Cardiac septum (tissue), 1 donor: ENCODE measurements around the gene NEDD4L. TPM values are rescaled to one million over a fixed set of nuclear protein-coding genes. Genes with fewer than 3 reads are reported as not detected.
"Not testable (repeated sequence)": the region's sequence is repeated elsewhere in the genome, so short reads cannot be mapped to it uniquely, and the experiment has no call there.

ENCODE experiments used
- DNase-seq: peaks from one replicate; pipeline ENCODE4 v3.0.0-alpha.2; 2020; ENCODE audit warnings: low spot score
- intact Hi-C: fragments of 100-400 bp; cut with DNase I; formaldehyde crosslinking; loops from one replicate; pipeline ENCODE4 v1.14.0; 2022
- total RNA-seq: library from RNA; stranded (reverse); fragmentation: NEBNext Ultra II Directional; extraction: Animal tissue kit (Norgen Biotek cat#: 25700); gene quantifications from one replicate; pipeline ENCODE4 v1.2.1, GENCODE V29; 2021
- donor health status: DM: no; HTN: no; CAD: no.

Gene NEDD4L
- total RNA-seq, 1 donor from 2014 or later, result 49.3 TPM

DNA sequence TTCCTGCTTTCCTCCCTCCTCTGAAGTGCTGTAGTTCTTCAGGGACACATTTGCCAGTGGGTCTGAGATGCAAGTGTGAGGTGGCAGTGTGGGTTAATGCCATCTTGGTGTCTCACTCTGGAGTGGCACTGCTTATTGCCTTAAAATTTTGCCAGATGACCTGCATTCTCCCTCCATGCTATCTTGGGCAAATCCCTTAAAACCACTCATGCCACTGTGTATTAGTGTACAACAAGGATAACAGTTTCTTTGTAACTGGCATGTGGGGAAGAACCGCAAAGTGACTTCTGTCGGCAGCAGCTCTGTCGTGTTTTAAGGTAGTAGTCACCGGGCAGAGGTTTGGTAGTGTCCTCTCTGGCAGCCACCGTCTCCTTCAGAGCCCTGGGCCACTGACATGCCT lies 124.2 kb downstream of the NEDD4L start:
- intact Hi-C loops, result no loop called here
- no peak for DNase-seq

DNA sequence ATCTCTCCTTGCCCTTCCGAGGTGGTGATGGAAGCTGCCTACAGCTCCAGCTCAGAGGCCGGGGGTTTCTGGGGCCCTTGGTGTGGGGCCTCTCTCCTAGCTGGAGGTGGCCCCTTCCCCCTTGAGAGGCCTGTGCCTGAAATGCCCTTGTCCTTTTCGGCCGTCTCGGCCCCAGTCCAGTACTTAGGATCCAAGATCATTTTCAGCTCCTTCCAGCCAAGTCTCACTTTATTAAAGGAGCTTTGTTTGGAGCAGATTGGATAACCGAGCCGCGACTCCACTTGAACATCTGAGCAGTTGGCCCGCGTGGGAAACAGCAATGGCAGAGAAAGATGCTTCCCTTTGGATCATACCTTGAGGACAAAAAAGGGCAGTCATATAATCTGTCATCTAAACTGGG lies 125.0 kb downstream of the NEDD4L start:
- no peak for DNase-seq
- intact Hi-C loops, result no loop called here

DNA sequence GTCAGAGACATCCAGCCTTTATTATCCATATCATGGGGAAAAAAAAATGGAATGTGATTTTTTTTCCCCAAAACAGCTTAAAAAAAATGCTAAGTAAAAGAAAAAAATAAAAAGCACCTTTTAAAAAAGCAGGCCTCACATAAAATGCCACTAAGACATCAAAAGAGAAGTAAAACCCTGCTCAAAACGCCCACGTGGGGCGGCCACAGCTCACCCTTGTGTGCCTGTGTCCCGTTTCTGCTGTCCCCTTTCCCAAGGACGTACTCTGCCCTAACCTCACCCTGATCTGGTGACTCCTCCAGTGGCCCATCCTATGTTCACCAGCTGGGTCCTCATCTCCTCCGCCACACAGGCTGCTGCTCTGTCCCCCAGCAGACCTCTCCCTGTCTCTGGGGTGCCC lies 125.4 kb downstream of the NEDD4L start:
- DNase-seq, result no peak
- intact Hi-C loops, result no loop called here

DNA sequence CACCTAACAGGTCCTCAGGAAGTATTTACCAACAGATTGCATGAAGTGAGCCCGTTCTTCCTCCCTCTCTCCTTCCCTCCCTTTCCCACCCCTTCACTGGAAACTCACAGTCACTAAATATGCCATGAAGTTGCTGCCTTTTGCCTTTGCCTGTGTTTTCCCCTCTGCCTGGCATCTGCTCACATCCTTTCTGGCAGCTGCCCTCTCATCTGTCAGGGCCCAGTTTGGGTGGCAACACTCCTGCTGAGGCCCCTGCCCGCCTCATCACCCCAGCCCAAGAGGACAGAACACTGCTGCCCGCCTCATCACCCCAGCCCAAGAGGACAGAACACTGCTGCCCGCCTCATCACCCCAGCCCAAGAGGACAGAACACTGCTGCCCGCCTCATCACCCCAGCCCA lies 126.0 kb downstream of the NEDD4L start:
- intact Hi-C loops, result not testable (repeated sequence)

DNA sequence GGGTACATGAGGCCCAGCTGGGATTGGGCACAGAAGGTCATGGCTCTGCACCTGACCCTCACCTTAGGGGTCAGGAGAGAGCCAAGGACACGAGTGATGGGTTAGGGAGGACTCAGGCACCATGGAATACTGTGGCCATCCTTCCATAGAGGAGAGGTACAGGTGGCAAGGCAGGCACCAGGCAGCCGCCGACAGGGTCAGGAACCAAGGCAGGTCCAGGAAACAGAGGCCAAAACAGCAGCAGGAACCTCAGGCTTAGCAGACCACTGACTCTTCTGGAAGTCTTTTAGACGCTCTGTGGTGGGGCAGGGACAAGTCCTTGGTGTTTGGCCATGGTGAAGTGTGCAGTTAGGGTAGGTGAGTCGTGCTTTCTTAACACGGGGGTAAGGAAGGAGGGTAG lies 128.0 kb downstream of the NEDD4L start:
- DNase-seq, result no peak
- intact Hi-C loops, result no loop called here

More for the DNA sequence above, 126.0 kb downstream of the NEDD4L start:
- not testable (repeated sequence) for DNase-seq

DNA sequence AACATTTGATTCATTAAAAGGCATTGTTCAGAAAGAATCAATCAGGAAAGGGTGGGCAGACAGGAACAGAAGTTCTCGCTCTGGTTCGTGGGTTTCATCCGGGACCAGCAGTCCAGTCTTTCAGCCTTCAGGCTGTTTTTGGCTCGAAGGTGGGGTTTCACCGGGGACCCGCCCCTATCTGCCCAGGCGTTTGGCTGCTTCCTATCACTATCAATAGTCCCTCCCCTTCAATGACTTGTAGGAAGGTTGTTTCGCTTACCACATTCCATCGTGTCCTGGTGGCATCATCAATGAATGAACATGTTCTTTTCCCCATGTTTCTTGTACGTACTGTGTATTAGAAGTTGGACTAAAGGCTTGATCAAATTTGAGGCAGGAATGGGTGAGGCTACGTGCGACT lies 130.3 kb downstream of the NEDD4L start:
- no peak for DNase-seq
- intact Hi-C loops, result no loop called here

DNA sequence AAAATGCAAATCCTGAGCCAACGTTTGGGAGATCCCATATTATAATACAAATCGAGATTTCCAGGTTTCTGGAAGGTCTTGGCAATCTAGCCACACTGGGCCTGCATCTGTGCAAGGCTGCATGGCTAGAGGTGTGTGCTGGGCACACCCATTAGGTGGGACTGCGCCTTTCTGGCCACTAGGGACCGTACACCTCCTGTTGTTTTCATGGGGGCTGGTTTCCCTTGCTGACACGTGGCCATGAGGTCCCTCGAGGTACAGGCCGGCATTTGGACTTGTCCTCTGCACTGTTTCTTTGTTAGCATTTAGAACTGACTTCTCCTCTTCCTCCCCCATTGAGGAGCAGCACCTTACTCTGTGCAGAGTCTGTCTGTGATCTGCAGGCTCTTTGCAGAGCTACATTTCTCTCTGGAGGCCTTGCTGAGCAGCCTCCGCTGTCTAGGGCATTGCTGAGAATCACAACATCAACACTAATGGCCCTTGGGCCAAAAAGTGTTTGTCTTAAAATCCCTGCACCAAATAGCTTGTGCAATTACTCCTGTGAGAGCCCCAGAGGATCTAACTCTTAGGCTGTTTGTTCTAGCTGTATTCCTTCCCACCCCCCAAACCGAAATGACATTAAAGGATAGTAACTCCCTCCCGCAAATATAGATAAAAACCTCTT lies 131.2 kb downstream of the NEDD4L start:
- no peak for DNase-seq
- intact Hi-C loops, result no loop called here

DNA sequence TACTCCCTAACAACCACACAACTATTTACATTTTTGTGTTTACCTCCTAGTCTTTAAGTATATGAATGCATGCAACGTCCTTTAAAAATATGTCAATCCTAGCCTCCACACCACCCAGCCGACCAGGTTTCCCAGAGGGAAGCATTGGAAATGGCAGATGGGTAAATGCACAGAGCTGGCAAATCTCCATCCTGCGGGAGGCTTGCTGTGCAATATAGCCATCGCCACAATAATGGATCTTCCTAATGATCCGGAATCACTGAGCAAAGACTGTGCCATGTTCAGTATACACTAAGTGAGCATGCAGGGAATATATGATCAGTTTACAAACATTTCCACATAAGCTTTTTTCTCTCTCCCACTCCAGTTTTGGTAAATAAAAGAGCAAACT lies 131.8 kb downstream of the NEDD4L start:
- no peak for DNase-seq
- intact Hi-C loops, result no loop called here

DNA sequence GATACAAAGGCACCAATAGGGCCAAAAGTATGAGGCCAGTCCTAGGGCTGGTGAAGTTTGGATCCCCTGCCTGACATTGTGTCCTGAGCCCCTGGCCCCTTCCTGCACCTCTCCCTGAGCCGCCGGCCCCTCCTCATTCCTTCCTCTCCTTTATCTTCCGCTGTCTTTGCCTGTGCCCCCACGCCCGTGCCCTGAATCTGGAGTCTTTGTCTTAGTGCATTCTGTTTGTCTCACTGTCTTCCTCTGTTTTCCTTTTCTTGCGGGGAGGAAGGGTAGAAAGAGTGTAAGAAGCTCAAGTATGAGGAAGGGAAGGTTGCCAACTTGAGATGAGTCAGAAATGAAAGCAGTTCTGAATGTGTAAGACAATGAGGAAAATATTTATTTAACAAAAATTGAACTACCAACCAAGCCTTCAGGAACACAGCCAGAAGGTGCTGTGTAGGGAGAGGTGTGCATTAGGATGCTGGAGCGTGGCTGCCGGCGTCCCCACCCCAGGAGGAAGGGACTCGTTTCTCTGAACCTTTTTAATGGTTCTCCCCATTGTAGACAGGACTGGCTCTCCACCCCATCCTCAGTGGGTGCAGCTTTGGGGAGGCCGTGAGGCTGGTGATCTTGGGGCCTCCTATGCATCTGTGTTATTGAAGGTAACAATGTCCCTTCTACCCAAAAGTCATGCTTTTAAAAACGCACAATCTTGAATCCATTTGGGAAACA lies 133.1 kb downstream of the NEDD4L start:
- intact Hi-C loops, result no loop called here

DNA sequence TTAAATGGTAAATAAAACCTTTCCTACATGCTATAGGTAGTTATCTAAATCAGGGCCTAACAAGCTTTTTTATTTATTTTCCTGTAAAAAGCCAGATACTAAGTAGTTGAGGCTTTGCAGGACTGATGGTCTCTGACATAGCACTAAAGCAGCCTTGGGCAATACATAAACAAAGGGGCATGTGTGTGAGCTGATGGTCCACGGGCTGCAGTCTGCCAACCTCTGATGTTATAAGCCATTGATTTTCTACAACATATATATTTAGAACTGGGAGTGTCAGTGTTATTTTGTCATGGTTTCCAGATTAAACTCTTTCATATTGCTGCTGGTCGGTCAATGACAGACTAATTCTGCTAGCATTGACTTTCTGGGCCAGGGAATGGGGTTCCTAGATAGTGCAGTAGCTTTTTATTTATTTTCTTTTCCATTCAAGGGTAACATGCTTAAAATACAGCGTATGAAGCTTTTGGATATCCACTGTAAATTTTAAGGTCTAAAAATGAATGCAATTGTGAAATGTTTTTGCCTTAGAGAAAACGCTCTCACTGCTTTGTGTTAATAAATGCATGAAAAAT lies 134.0 kb downstream of the NEDD4L start:
- no peak for DNase-seq
- intact Hi-C loops, result no loop called here

More for the DNA sequence above, 133.1 kb downstream of the NEDD4L start:
- no peak for DNase-seq

DNA sequence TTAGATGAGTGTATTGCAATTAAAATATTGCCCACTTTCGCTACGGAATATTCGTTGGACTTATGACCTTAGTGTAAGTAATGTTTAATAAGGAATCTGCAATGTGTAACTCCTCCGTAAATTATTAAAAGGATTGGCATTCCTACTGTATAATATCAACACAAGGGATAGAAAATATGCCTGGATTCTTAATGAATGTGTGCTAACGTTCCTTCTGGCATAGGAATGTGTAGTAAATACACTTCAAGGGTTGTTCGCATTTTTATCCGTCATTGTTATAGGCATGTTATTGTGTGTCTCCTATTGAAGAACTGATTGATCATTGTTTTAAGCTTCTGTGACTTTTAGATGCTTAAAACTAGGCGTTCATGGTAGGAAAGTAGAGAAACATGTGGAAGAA lies 134.5 kb downstream of the NEDD4L start:
- intact Hi-C loops, result no loop called here
- no peak for DNase-seq

DNA sequence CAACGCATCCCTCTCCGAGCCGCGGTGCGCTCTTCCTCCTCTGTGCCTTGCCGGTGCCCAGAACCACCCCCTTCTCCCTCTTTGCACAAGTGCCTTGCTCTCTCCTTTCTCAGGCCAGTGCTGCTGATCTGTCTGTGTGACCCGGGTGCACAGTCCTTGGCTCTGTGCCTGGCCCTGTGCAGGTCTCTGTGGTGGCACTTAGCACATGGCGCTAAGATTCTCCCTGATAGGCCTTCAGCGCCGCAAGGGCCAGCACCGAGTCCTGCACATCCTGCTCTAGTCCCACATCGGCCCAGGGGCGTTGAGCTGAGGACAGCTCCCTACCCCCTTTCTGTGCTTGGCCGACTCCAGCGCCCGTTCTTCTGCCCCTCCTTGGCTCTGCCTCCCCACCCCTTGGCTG lies 136.1 kb downstream of the NEDD4L start:
- intact Hi-C loops, result loop anchor here (5.0 kb wide), 1 partner anchor 43 kb away; no protein-coding TSS in a partner anchor
- no peak for DNase-seq

DNA sequence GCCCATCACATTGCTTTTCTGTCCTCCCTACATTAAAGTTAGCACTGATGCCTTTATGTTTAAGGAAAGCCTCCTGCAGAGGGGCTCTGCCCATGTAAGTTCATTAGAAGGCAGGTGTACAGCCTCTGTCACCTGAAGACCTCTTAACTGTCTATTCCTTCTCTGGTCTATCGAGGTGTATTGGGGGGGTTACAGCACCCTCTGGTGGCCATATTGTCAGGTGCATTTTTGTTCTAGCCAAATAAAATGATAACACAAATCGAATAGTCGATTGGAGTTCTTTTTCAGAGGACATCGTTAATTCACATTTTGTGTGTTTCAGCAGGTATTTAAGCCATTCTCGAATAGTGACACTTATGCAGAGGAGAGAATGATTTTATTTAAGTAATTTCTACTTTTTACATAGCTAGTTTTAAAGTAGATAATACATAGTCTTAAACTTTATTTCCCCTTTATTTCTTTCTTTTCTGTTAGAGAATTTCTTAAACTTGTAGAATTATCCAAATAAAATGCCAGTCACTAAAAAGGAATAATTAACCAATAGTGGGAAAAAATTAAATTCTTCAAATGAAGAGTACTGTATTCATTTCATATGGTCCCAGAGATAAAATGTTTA lies 136.8 kb downstream of the NEDD4L start:
- no peak for DNase-seq
- intact Hi-C loops, result loop anchor here (5.0 kb wide), 1 partner anchor 44 kb away; no protein-coding TSS in a partner anchor

DNA sequence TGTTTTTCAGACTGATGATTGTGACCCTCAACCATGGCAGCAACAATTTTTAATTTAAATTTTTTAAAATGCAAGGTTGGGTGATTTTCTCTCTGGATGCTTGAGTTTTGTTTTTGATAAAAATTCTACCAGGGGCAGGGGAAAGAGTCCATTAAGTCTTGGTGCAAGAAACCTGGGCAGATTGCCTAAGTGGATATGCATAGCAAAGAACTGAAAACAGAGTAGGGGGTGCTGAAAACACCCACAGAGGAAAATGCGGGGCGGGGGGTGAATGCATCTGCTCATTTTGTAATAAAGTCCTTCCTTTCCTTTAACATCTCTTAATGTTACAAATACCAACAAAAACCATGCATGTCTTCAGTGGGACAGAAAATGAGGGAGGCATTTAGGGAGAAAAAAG lies 138.0 kb downstream of the NEDD4L start:
- DNase-seq, result no peak
- intact Hi-C loops, result loop anchor here (5.0 kb wide), 1 partner anchor 45 kb away; no protein-coding TSS in a partner anchor

DNA sequence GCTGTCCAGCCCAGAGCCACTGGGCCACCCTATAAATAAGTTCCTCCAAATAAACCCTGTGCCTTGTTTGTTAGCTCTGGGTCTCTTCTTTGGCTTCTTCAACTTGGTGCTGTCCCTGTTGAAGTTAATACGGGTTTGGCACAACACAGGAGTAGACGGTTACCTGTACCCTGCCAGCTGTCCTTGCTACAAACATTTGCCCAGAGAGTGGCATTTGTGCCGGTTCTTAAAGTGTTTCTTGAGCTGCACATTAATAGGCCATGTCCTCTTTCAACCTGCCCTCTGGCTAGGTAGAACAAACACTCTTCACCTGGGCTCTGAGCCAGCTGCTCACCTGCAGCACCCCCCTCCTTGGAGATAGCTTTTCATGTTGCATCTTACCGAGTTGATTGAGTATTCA lies 139.2 kb downstream of the NEDD4L start:
- intact Hi-C loops, result loop anchor here (5.0 kb wide), 1 partner anchor 46 kb away; no protein-coding TSS in a partner anchor
- DNase-seq, result no peak

DNA sequence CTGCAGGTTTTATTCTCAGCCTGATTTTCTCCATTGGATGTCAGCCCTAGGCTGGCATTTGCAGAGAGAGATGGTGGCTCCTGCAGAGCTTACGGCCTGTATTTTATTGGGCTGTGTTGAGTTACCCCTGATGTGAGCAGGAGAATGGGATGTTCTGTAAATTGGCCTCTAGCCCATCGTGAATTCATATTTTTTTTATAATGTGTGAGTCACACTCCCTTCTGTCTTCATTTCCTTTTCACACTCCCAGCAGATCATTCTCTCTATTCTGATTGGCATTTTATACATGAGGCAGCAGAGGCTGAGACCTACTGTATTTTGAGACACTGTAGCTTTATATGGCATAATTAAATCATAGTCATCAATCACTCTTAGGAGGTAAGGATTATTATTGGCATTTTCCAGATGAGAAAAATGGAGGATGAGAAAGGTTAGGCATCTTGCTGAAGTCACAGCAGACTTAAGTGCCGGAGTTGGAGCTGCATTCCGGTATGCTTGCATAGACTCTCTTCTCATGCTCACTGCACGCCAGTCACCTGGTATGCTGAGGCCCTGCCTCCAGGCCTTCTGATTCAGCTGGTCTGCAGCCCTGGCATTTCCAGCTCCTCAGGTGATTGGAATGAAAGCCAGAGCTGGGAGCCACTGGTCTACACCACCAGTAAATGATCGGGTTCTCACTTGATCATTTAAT lies 142.4 kb downstream of the NEDD4L start:
- no peak for DNase-seq
- intact Hi-C loops, result no loop called here

DNA sequence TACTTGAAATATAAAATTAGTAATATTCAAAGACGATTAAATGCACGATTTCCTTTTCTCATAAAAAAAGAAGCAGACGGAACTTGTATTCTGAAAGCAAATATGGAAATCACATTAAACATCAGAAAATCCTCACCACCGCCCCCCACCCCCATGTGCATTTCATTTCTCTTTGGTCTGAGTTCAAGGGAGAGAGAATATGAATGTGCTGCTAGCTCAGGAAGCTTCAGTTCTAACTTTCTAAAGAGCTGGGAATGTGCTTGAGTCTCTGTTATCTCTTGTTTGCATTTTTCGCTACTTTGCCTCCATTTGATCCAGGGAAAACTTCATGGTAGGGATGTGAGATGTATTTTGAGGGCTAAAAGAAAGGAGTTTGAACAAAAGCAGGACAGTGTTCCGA lies 143.6 kb downstream of the NEDD4L start:
- intact Hi-C loops, result no loop called here
- DNase-seq, result no peak

DNA sequence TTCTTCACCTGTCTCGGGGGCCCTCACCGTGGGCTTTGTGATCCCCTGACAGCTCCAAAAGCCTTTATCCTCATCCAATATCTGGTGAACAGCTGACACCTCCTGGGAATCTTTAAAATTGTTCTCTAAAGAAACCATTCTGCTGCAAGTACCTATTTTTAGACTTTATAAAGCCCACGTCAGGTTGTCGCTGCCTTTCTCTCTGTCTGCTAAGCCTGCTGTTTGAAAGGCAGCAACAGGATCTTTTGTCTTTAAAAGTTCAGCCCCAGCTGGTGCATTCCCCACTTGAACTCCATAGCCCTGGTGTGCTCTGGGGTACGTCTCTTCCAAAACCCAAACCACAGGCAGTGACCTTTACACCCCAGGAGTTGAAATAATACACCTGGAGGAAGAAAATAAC lies 145.0 kb downstream of the NEDD4L start:
- no peak for DNase-seq
- intact Hi-C loops, result no loop called here

DNA sequence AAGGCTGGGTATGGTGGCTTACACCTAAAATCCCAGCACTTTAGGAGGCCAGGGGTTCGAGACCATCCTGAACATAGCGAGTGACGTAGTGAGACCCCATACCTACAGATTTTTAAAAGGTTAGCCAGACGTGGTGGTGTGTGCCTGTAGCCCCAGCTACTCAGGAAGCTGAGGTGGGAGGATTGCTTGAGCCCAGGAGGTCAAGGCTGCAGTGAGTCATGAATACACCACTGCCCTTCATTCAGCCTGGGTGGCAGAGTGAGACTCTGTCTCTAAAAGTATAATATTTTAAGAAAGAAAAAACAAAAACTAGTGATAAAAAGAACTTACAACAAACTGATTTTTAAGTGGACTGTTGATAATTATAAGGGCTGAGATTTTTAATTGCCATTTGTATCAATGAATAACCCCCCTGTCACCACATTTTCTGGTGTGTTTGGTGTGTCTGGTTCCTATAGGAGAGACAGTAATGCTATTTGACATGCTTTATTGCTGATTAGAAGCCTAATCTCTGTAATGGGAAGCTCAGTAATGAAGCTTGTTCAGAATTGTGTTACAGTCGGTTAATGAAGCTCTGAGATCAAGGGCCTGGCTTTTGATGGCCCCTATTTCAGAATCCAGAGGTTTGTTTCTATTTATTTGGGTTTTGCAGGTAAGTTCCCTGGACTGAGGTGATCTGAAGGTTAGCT lies 147.0 kb downstream of the NEDD4L start:
- intact Hi-C loops, result loop anchor here (5.0 kb wide), 2 partner anchors 41 to 131 kb away; no protein-coding TSS in a partner anchor
- no peak for DNase-seq
